ELF-1 (cell line): ENCODE data around the gene CYTH1.

ENCODE experiments used
- DNase-seq: peaks from one replicate; pipeline ENCODE4 v3.0.0-alpha.2; 2016; ENCODE audit warnings: low read depth, low spot score

The CYTH1 gene

DNA sequence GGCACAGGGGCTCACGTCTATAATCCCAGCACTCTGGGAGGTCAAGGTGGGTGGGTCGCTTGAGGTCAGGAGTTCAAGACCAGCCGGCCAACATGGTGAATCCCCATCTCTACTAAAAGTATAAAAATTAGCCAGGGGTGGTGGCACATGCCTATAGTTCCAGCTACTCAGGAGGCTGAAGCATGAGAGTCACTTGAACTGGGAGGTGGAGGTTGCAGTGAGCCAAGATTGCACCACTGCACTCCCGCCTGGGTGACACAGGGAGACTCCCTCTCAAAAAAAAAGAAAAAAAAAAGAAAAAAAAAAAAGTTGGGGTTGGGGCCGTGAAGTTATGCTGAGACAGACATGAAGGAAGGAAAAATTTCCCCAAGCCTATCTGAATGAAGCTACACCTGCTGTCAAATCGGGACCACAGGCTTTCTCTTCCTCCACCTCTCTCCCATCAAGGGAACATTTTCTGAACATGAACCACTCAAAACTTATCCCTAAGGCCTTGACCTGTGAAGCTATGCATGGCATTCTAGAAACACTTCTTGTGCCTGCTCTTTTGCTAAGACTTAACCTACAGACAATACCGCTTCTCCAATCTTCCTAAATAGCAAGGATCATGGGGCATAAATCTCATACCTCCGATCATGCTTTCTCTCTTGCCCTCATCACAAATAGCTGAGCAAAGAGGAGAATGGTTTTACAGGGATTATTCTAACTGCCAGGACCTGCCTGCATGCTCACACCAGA is 88.6 kb downstream of the CYTH1 start:
- no peak for DNase-seq

GRCh38 chr17:78692460-78693010 is 89.5 kb downstream of the CYTH1 start:
- DNase-seq: no peak

GRCh38 chr17:78689029-78689428 is 93.0 kb downstream of the CYTH1 start:
- DNase-seq: no peak

GRCh38 chr17:78687944-78688343 is 94.1 kb downstream of the CYTH1 start:
- DNase-seq: no peak

- DNase-seq: no peak
Measured at GRCh38 chr17:78687125-78687524, 94.9 kb downstream of the CYTH1 start.

DNA sequence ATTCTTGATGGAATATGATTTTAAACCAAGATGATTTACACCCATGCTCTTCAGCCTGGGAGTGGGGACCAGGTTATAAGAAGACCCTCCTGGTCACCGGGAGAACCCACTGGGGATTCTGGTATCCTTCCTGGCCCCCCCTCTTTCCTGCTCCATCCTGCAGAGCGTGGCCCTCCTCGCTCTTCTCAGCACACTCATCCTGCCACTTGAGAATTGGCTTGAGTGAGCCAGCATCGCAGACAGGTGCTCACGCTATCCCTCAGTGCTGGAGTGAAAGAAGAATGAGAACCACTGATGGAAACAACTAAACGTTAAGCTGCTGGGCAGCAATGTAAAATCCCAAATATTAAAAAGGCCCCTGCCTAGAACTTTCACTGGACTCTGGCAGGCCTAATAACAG is 98.0 kb downstream of the CYTH1 start:
- DNase-seq: no peak

DNA sequence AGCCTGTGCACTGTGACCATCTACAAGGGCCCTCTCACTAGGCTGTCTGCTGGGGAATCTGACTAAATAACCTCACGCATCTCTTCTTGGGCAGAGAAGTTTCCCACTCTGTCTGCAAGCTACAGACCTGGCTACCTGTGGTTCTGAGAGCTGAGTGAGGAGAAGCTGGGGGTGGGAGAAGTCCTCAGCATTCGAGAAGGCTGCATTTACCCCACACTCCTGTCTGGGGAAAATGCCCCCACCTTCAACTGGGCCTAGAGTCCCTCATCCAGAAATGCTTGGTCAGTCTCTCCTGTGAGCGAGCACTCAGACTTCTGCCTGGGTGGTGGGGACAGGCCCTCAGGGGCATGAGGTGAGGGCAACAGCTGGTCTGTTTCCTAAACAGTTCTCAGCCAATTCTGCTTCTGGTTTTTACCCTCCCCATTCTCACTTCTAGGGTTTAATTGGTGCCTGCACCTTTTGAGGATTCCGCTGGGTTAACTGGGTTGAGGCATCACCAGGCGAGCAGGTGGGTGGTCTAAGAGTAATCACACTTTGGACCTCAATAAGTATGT is 98.6 kb downstream of the CYTH1 start:
- DNase-seq: peak; percentile 49

- DNase-seq: no peak
Measured at GRCh38 chr17:78682363-78682762, 99.7 kb downstream of the CYTH1 start.

GRCh38 chr17:78680436-78680835 is 101.6 kb downstream of the CYTH1 start:
- DNase-seq: no peak

DNA sequence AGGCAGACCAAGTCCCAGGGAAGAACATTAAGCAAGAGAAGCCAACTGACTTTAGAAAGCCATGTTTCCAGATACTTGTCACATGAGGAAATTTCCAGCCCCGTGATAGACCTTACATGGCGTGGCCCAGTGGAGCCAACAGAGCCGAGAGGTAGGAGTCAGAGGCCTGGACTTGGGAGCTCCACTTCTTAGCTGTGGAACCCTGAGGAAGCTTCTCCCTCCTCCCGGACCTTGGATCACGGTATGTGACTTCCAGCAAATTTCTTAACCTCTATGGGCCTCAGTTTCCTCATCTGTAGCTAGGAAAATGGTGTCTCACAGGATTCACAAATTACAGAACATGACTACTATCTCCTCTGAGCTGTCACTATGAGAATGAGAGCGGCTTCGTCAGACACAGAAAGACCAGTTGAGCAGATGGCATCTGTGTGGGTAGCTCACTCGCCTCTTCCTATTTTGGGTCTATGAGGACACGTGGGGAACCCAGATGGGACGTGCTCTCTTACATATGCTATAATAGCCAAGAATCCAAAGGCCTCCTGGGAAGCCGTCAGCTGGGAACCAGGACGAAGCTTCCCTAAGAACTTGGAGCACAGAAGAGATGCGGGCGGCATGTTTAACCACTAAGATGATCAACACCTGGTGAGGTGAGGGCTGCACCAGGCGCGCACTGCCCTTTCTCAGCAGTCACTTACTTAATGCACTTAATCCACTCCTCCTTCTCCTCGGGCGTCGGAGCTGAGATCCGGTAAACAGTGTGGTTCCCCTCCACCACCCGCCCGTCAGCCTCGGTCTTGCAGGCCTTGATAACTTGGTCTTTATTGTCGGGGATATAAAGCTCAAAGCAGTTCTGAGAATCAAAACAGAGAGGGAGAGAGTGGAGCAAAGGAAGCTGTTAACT is 102.3 kb downstream of the CYTH1 start:
- peak; percentile 23 for DNase-seq

DNA sequence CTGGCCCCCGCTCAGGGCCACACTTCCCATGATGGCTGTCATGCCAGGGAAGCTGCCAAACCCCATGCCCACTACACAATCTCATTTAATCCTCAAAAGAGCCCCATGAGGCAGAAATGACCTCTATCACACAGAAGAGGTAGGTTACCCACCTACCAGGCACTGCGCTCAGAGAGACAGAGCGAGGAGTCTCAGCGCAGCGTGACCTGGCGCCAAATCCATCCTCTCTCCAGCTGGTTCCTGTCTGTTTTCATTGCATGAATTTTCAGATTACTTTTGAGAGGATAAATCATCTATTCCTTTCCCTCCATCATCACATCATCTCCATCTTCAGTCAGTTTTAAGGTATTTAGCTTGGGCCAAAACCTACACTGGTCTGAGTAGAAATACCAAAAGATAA is 103.4 kb downstream of the CYTH1 start:
- DNase-seq: no peak

- DNase-seq: no peak
Measured at GRCh38 chr17:78678222-78678557, 103.9 kb downstream of the CYTH1 start.

GRCh38 chr17:78677303-78678221 is 104.5 kb downstream of the CYTH1 start:
- no peak for DNase-seq

GRCh38 chr17:78676412-78677302 is 105.4 kb downstream of the CYTH1 start:
- DNase-seq: no peak

DNA sequence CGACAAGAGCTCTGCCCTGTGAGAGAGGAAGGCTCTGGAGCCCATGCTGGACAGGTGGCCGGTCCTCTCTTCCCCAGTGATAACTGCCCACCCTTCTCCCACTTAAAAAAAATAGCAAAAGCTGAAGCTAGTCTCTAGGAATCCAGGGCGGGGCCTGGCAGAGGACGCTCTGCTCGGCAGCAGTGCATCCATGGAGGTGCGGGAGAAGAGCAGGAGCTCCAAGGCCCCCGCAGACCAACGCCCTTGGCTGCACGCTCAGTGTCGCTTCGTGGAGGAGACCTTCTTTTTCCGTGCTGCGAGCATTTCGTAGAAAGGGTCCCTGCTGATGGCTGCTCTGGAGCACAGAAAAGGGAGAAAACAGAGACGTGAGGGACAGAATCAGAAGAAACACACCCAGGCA is 106.2 kb downstream of the CYTH1 start:
- DNase-seq: no peak

DNA sequence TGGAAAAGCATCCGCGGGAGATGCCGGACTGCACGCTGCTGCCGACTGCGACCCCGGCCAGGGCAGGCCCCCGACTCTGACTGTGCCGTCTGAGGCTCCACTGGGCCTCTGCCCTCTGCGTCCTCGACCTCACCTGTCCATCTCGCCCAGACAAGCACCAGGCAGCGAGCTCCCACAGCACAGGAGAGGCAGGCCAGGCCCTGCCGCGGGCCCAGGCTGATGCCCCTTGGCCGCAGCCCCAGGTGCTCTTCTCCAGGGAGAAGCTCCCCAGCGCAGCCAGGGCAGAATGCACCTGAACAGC is 106.8 kb downstream of the CYTH1 start:
- DNase-seq: no peak

GRCh38 chr17:78674595-78675315 is 107.3 kb downstream of the CYTH1 start:
- DNase-seq: peak; percentile 46

GRCh38 chr17:78674156-78674555 is 107.9 kb downstream of the CYTH1 start:
- no peak for DNase-seq

- DNase-seq: no peak
Measured at GRCh38 chr17:78673395-78673794, 108.7 kb downstream of the CYTH1 start.

DNA sequence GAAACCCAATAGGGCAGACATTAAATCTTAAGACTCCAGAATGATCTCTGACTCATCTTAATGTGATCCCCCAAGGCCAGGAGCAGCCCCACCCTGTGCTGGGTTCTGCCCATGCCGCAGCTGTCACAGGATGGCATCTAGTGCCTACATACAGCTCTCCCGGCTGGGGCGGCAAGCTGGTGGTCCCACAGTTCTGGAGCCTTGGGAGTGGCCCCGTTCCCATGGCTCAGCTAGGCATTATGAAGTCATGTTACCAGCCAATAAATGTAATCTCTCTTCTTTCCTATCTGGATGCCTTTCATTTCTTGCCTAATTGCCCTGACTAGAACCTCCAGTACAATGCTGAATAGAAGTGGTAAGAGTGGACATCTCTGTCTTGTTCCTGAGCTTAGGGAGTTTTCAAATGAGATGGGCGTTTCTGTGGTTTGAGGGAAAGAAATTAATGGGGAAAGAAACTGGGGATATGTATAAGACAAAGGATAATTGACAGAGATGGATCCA is 109.2 kb downstream of the CYTH1 start:
- DNase-seq: no peak
